Lower leg skin (tissue), 3 donors: ENCODE measurements around the gene DSG1.

ENCODE experiments used
- POLR2A ChIP-seq, 2 donors: fragments of 450-650 bp; IDR thresholded peaks; one replicate each; pipeline ENCODE4 v1.6.1; 2016 to 2017; ENCODE audit warnings: antibody characterized with exemption in 2 of 2, mild to moderate bottlenecking in 1 of 2, moderate library complexity in 1 of 2
- TF ChIP-seq, protein P1 (sequence below), 3 donors: fragments of 450-650 bp; IDR thresholded peaks; one replicate each; pipeline ENCODE4 v1.5.1; 2016; ENCODE audit warnings: antibody characterized with exemption in 3 of 3, mild to moderate bottlenecking in 3 of 3, moderate library complexity in 2 of 3

DNA sequence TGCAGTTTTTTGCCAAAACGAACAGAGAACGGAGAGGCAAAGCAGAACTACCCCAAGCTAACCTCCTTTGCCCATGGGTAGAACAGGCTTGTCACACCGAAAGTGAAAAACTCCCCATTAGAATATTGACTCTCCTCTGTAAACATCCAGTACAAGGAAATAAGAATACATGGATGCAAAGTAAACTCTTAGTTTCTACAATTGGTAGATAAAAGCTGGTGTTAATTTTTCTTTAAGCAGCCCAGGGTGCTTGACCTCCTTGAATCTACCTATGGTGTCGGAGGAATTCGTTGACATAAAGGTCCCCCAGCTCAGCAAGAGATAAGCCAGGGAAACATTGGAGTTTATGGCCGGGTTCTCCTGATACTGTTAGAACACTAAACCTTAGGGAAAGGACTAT is 48.4 kb upstream of the DSG1 start:
- TF ChIP-seq, protein P1, sequence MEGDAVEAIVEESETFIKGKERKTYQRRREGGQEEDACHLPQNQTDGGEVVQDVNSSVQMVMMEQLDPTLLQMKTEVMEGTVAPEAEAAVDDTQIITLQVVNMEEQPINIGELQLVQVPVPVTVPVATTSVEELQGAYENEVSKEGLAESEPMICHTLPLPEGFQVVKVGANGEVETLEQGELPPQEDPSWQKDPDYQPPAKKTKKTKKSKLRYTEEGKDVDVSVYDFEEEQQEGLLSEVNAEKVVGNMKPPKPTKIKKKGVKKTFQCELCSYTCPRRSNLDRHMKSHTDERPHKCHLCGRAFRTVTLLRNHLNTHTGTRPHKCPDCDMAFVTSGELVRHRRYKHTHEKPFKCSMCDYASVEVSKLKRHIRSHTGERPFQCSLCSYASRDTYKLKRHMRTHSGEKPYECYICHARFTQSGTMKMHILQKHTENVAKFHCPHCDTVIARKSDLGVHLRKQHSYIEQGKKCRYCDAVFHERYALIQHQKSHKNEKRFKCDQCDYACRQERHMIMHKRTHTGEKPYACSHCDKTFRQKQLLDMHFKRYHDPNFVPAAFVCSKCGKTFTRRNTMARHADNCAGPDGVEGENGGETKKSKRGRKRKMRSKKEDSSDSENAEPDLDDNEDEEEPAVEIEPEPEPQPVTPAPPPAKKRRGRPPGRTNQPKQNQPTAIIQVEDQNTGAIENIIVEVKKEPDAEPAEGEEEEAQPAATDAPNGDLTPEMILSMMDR (IDR thresholded peaks at IDR 0.05): no peak
- no peak for TF ChIP-seq POLR2A (IDR thresholded peaks at IDR 0.05)
